Hepatocyte (in vitro differentiated cells): Measurements from ENCODE around the gene FGF12.

Source experiments
- EZH2 ChIP-seq: fragments of 200-600 bp; sonication (generic); IDR thresholded peaks from 2 replicates; pipeline ENCODE4 v1.6.1; 2016; ENCODE audit warnings: antibody characterized with exemption, mild to moderate bottlenecking, borderline replicate concordance
- TF ChIP-seq, protein P1 (sequence below): fragments of 200-600 bp; sonication (generic); IDR thresholded peaks from 2 replicates; pipeline ENCODE4 v1.5.1; 2016; ENCODE audit warnings: antibody characterized with exemption, mild to moderate bottlenecking; ENCODE audit not compliant: poor library complexity

DNA sequence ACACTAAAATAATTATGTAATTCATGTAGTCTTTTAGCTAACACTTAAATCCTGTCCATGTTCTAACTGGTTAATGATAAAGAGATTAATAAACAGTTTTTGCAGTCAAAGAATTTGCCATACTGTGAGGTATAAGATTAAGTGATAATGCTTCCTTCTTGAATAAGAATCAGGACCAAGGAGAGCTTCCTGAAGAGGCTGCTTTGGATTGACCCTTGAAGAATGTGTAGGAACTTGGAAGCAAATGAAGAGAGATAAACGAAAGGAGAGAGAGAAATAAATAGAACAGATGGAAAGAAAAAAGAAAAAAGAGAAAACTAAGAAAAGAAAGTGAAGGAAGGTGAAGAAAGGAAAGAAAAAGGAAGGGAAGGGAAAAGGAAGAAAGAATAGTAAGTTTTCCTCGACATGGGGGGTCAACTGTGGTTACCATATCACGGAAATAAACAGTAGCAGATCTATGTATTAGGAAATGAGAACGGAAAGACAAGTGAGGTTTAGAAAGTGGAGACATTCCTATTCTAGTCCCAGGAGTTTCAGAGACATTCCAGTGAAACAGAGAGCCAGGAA, 539.8 kb downstream of the FGF12 start:
- TF ChIP-seq, protein P1, sequence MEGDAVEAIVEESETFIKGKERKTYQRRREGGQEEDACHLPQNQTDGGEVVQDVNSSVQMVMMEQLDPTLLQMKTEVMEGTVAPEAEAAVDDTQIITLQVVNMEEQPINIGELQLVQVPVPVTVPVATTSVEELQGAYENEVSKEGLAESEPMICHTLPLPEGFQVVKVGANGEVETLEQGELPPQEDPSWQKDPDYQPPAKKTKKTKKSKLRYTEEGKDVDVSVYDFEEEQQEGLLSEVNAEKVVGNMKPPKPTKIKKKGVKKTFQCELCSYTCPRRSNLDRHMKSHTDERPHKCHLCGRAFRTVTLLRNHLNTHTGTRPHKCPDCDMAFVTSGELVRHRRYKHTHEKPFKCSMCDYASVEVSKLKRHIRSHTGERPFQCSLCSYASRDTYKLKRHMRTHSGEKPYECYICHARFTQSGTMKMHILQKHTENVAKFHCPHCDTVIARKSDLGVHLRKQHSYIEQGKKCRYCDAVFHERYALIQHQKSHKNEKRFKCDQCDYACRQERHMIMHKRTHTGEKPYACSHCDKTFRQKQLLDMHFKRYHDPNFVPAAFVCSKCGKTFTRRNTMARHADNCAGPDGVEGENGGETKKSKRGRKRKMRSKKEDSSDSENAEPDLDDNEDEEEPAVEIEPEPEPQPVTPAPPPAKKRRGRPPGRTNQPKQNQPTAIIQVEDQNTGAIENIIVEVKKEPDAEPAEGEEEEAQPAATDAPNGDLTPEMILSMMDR, result no peak
- TF ChIP-seq EZH2, result no peak
